ENCODE measurements around the gene FBXW5. TPM values are rescaled to one million over a fixed set of nuclear protein-coding genes. Genes with fewer than 3 reads are reported as not detected.

The FBXW5 gene, protein sequence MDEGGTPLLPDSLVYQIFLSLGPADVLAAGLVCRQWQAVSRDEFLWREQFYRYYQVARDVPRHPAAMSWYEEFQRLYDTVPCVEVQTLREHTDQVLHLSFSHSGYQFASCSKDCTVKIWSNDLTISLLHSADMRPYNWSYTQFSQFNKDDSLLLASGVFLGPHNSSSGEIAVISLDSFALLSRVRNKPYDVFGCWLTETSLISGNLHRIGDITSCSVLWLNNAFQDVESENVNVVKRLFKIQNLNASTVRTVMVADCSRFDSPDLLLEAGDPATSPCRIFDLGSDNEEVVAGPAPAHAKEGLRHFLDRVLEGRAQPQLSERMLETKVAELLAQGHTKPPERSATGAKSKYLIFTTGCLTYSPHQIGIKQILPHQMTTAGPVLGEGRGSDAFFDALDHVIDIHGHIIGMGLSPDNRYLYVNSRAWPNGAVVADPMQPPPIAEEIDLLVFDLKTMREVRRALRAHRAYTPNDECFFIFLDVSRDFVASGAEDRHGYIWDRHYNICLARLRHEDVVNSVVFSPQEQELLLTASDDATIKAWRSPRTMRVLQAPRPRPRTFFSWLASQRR
- total RNA-seq (2021; ENCODE audit: unreplicated experiment) (88.0 TPM), Bru-seq, nascent RNA (percentile 58 among the genes with signal in this experiment), BruChase-seq, experiment 1, labeled RNA remaining after a 6-hour chase (percentile 87 among the genes with signal in this experiment), BruChase-seq, experiment 2, labeled RNA remaining after a 2-hour chase (percentile 81 among the genes with signal in this experiment)
- polyA plus RNA-seq (2012): 78.5 and 93.5 TPM in 2 replicates
- long read RNA-seq, transcript FBXW5-201 (9 exons, 2,274 nt): major isoform, 151 of 348 reads
- long read RNA-seq, transcript FBXW5-206 (8 exons, 2,392 nt): minor isoform, 7 of 348 reads
- long read RNA-seq, partial matches to known transcripts: 97 of 348 reads
- long read RNA-seq, other reads (novel, unspliced or antisense): 93 of 348 reads

DNA sequence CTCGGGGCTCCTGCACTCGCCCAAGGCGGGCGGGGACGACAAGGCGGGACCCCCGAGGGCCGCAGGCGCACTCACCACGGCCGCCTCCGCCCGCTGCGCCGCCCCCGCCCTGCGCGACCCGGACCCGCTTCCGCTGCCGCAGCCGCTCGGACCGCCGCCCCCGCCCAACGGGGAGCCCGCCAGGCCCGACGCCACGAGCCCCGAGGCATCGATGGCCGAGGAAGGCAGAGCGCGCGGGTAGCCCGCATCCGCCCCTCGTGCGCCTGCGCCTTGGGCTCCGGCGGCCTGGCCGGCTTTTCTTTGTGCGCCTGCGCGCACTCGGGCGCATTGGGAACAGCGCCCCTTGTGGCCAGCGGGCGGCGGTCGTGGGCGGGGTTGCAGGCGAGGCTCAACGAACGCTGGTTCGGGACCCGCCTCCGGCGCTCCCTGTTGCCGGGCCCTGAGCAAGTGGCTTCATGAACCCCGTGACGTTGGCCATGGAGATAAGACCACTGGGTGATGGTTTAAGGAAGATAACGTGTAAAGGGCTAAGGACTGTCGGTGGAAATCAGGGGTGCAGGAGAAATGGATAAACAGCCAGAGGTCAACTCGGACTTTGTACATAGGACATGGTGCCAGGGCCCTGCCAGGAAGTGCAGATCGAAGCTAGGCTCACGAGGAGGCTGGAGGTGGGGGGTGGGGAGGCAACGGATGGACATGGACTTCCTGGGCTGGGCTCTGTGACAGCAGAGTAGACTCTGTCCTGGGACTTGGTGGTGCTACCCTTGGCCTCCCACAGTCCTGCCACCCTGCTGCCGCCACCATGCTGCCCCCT lies at the start of gene FBXW5, which contains the start of gene C8G:
Gene FBXW5 (minus strand): TSS at position 220 of the 814 bp plus-strand sequence. CDS start 655 bp downstream, outside the sequence.
Gene C8G (plus strand): TSS at position 725 of the 814 bp plus-strand sequence. CDS start 78 bp downstream, at position 803.
- no peaks in the 10 kb centered on the region for H3K27me3 ChIP-seq (ENCODE audit: insufficient read depth, low read length)
- no peaks in the 10 kb centered on the region for H3K9me3 ChIP-seq (ENCODE audit: control insufficient read depth in 1 of 2, insufficient read depth in 1 of 2, low read depth in 1 of 2, low read length in 2 of 2)
- DNase-seq (ENCODE audit: low read depth, low spot score) (peak; percentile 80), ATAC-seq (peak; percentile 75)
- peaks cover 12 to 15% of the 10 kb centered on the region in 2 experiments; a peak in 3 of 4 replicates for H3K36me3 ChIP-seq (ENCODE audit: control insufficient read depth in 1 of 2, insufficient read depth in 2 of 2, low read length in 2 of 2)
- peak within 1 kb of the TSS; percentile 78 to 88 for H3K4me3 ChIP-seq (replicated peaks in 1 of 2; ENCODE audit: low read depth in 1 of 2, low read length in 2 of 2)
- no peak within 1 kb of the TSS for H2AFZ ChIP-seq (ENCODE audit: low read depth, low read length, poor library complexity, severe bottlenecking)
- ChIA-PET POLR2A (no interaction called here), CTCF (interaction anchor here (1.0 to 1.6 kb wide), 3 partner anchors 84 to 90 kb away, joined by 3 to 9 read pairs (median 5); partner anchors contain the start of gene ABCA2), RAD21 (ENCODE audit: low non-redundant PET in 1 of 2, low total read pairs in 2 of 2, uncharacterized antibody in 2 of 2, unreplicated experiment in 2 of 2) (no interaction called here)
- intact Hi-C loops (cut with micrococcal nuclease): loop anchor here (5.0 to 10.0 kb wide), 2 partner anchors 100 to 157 kb away; partner anchors contain the start of genes AJM1 and PHPT1
- H3K79me2 ChIP-seq (ENCODE audit: insufficient read depth, low read length): peaks cover 20% of the 10 kb centered on the region
- peak within 1 kb of the TSS; percentile 89 for H3K4me2 ChIP-seq (ENCODE audit: low read length)
- H3K9ac ChIP-seq (ENCODE audit: low read length): peak within 1 kb of the TSS; percentile 86
- no peaks in the 10 kb centered on the region for H4K20me1 ChIP-seq (ENCODE audit: insufficient read depth)
- H3K27ac ChIP-seq (ENCODE audit: low read depth, low read length): peak within 1 kb of the TSS; percentile 97
- no TSS peak for BruUV-seq (replicated peaks)
- no peaks in the 10 kb centered on the region for H3K9me2 ChIP-seq (ENCODE audit: insufficient read depth)
- peaks cover 21 to 43% of the 10 kb centered on the region in 2 experiments for H3K4me1 ChIP-seq (ENCODE audit: control insufficient read depth in 1 of 2, insufficient read depth in 2 of 2, low read length in 2 of 2)
- TF ChIP-seq ZFX (IDR thresholded peaks at IDR 0.05) (peak; percentile 61; the same call in 1 of the 2 replicates), EZH2 (IDR thresholded peaks at IDR 0.05) (no peak), POLR2AphosphoS5 (IDR thresholded peaks at IDR 0.05; ENCODE audit: low read depth, low read length) (peak; percentile 77), TCF7L2 (IDR thresholded peaks at IDR 0.05; ENCODE audit: borderline replicate concordance, extremely low read depth, insufficient read depth, insufficient read length) (peak; percentile 20), POLR2A (IDR thresholded peaks at IDR 0.05; ENCODE audit: borderline replicate concordance, extremely low read depth, insufficient read depth, insufficient read length) (peak; percentile 31), YY1 (IDR thresholded peaks at IDR 0.05; ENCODE audit: extremely low read depth, insufficient replicate concordance, low read depth, low read length) (peak; percentile 82), EGR1 (IDR thresholded peaks at IDR 0.05; ENCODE audit: low read depth) (no peak)
- TF ChIP-seq, protein P1, sequence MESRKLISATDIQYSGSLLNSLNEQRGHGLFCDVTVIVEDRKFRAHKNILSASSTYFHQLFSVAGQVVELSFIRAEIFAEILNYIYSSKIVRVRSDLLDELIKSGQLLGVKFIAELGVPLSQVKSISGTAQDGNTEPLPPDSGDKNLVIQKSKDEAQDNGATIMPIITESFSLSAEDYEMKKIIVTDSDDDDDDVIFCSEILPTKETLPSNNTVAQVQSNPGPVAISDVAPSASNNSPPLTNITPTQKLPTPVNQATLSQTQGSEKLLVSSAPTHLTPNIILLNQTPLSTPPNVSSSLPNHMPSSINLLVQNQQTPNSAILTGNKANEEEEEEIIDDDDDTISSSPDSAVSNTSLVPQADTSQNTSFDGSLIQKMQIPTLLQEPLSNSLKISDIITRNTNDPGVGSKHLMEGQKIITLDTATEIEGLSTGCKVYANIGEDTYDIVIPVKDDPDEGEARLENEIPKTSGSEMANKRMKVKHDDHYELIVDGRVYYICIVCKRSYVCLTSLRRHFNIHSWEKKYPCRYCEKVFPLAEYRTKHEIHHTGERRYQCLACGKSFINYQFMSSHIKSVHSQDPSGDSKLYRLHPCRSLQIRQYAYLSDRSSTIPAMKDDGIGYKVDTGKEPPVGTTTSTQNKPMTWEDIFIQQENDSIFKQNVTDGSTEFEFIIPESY (IDR thresholded peaks at IDR 0.05; ENCODE audit: extremely low read depth, insufficient replicate concordance, low read length): peak; percentile 58
- TF ChIP-seq, protein P2, sequence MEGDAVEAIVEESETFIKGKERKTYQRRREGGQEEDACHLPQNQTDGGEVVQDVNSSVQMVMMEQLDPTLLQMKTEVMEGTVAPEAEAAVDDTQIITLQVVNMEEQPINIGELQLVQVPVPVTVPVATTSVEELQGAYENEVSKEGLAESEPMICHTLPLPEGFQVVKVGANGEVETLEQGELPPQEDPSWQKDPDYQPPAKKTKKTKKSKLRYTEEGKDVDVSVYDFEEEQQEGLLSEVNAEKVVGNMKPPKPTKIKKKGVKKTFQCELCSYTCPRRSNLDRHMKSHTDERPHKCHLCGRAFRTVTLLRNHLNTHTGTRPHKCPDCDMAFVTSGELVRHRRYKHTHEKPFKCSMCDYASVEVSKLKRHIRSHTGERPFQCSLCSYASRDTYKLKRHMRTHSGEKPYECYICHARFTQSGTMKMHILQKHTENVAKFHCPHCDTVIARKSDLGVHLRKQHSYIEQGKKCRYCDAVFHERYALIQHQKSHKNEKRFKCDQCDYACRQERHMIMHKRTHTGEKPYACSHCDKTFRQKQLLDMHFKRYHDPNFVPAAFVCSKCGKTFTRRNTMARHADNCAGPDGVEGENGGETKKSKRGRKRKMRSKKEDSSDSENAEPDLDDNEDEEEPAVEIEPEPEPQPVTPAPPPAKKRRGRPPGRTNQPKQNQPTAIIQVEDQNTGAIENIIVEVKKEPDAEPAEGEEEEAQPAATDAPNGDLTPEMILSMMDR (IDR thresholded peaks at IDR 0.05 in 2 of 3, conservative IDR thresholded peaks at IDR 0.05 in 1 of 3; ENCODE audit: borderline replicate concordance in 1 of 3, insufficient read depth in 1 of 3, low read depth in 2 of 3, low read length in 2 of 3): peak in 2 of 3 experiments; percentile 86 to 95; a peak in 4 of 6 replicates

All from HCT116 (cell line).